Measurements from ENCODE around the gene MYH6.

Gene MYH6

GRCh38 chr14:23355871-23356435, 52.1 kb downstream of the MYH6 start:
- peak; percentile 27 for DNase-seq (ENCODE audit: low spot score)

GRCh38 chr14:23354990-23355389, 53.1 kb downstream of the MYH6 start:
- DNase-seq (ENCODE audit: low spot score) = peak; percentile 23

- DNase-seq (ENCODE audit: low spot score) = peak; percentile 39
Measured at GRCh38 chr14:23353433-23353780, 54.7 kb downstream of the MYH6 start.

- DNase-seq (ENCODE audit: low spot score) = peak; percentile 88
Measured at GRCh38 chr14:23352506-23353432, 55.3 kb downstream of the MYH6 start, which contains the start of gene SLC22A17. TSS of gene SLC22A17 (minus strand) at chr14:23352887.

- peak; percentile 67 for DNase-seq (ENCODE audit: low spot score)
Measured at GRCh38 chr14:23351681-23352505, 56.2 kb downstream of the MYH6 start.

- peak; percentile 29 for DNase-seq (ENCODE audit: low spot score)
Measured at GRCh38 chr14:23349156-23349845, 58.8 kb downstream of the MYH6 start.

- DNase-seq (ENCODE audit: low spot score) = peak; percentile 29
Measured at GRCh38 chr14:23348297-23348655, 59.8 kb downstream of the MYH6 start.

- peak; percentile 35 for DNase-seq (ENCODE audit: low spot score)
Measured at GRCh38 chr14:23347406-23348296, 60.4 kb downstream of the MYH6 start.

- DNase-seq (ENCODE audit: low spot score) = peak; percentile 49
Measured at GRCh38 chr14:23346693-23347405, 61.2 kb downstream of the MYH6 start.

GRCh38 chr14:23345987-23346692, 61.9 kb downstream of the MYH6 start:
- peak; percentile 42 for DNase-seq (ENCODE audit: low spot score)

GRCh38 chr14:23344481-23344880, 63.6 kb downstream of the MYH6 start:
- DNase-seq (ENCODE audit: low spot score) = peak; percentile 33

GRCh38 chr14:23339506-23340268, 68.4 kb downstream of the MYH6 start:
- DNase-seq (ENCODE audit: low spot score) = no peak

- no peak for DNase-seq (ENCODE audit: low spot score)
Measured at GRCh38 chr14:23335623-23336022, 72.5 kb downstream of the MYH6 start.

Measured in ecto neural progenitor cell (in vitro differentiated cells).